IPS-NIHi7 (cell line): ENCODE data around the gene ENPP7.

Experiments used
- DNase-seq: peaks from one replicate; pipeline ENCODE4 v3.0.0; 2012; ENCODE audit warnings: mixed read lengths; ENCODE audit errors: extremely low spot score

Gene ENPP7

GRCh38 chr17:79791735-79792161 lies 61.0 kb downstream of the ENPP7 start:
- no peak for DNase-seq
